CD14-positive monocyte (primary cell): ENCODE results near the gene CATSPERE. TPM values are rescaled to one million over a fixed set of nuclear protein-coding genes. Genes with fewer than 3 reads are reported as not detected.

Source experiments
- DNase-seq, 3 donors: peaks; one replicate each; pipeline ENCODE4 v3.0.0-alpha.2; 2011 to 2022
- H2AFZ ChIP-seq: 2 replicates; pipeline ENCODE4 v1.6.0; 2012; ENCODE audit warnings: mild to moderate bottlenecking, low read depth, low read length, inconsistent platforms; ENCODE audit not compliant: insufficient read depth, poor library complexity, severe bottlenecking
- H3K27ac ChIP-seq, 2 donors: 1 replicate in 1 of 2; 2 replicates in 1 of 2; pipeline ENCODE4 v1.5.1; 2012 to 2013; ENCODE audit warnings: low read length in 2 of 2, control low read depth in 1 of 2, inconsistent platforms in 1 of 2, low read depth in 1 of 2, mild to moderate bottlenecking in 1 of 2
- H3K27me3 ChIP-seq, 2 donors: one replicate each; pipeline versions ENCODE4 v1.6.0 to v1.6.1; 2011 to 2013; ENCODE audit warnings: low read length in 2 of 2; ENCODE audit not compliant: control insufficient read depth in 2 of 2, insufficient read depth in 2 of 2
- H3K36me3 ChIP-seq, 2 donors: replicated peaks in 1 of 2; 1 replicate in 1 of 2; 2 replicates in 1 of 2; pipeline versions ENCODE4 v1.5.1 to v1.6.1; 2012 to 2013; ENCODE audit warnings: low read length in 2 of 2, control low read depth in 1 of 2, inconsistent platforms in 1 of 2, mild to moderate bottlenecking in 1 of 2; ENCODE audit not compliant: insufficient read depth in 2 of 2, control insufficient read depth in 1 of 2
- H3K4me1 ChIP-seq, 2 donors: 1 replicate in 1 of 2; 2 replicates in 1 of 2; pipeline versions ENCODE4 v1.5.1 to v1.6.1; 2012 to 2013; ENCODE audit warnings: low read length in 2 of 2, control low read depth in 1 of 2, inconsistent platforms in 1 of 2, mild to moderate bottlenecking in 1 of 2, moderate library complexity in 1 of 2; ENCODE audit not compliant: insufficient read depth in 2 of 2, control insufficient read depth in 1 of 2
- H3K4me2 ChIP-seq: replicated peaks from 2 replicates; pipeline ENCODE3; 2012; ENCODE audit warnings: low read length, moderate library complexity, mild to moderate bottlenecking; ENCODE audit not compliant: poor library complexity, severe bottlenecking; ENCODE audit errors: extremely low read depth
- H3K4me3 ChIP-seq, 3 experiments: fragments of 200-600 bp in 1 of 3; sonication (generic) in 1 of 3; replicated peaks in 1 of 3; 1 replicate in 2 of 3; 2 replicates in 1 of 3; pipeline ENCODE4 v1.5.1; 2011 to 2013; ENCODE audit warnings: low read length in 3 of 3, mild to moderate bottlenecking in 3 of 3, control low read depth in 2 of 3, low read depth in 2 of 3, inconsistent platforms in 1 of 3, moderate library complexity in 1 of 3
- H3K79me2 ChIP-seq: 2 replicates; pipeline ENCODE4 v1.6.0; 2012; ENCODE audit warnings: mild to moderate bottlenecking, control low read depth, inconsistent platforms, low read length, moderate library complexity; ENCODE audit not compliant: insufficient read depth
- H3K9ac ChIP-seq: 2 replicates; pipeline ENCODE4 v1.6.0; 2017; ENCODE audit warnings: low read length, mild to moderate bottlenecking; ENCODE audit not compliant: insufficient read depth, poor library complexity, severe bottlenecking
- H3K9me3 ChIP-seq, 2 donors: replicated peaks in 1 of 2; 1 replicate in 1 of 2; 2 replicates in 1 of 2; pipeline versions ENCODE4 v1.5.1 to v1.6.1; 2012 to 2013; ENCODE audit warnings: low read length in 2 of 2, control low read depth in 1 of 2; ENCODE audit not compliant: control insufficient read depth in 1 of 2, insufficient read depth in 1 of 2
- H4K20me1 ChIP-seq: 2 replicates; pipeline ENCODE4 v1.6.0; 2012; ENCODE audit warnings: mild to moderate bottlenecking, low read length, control low read depth, moderate library complexity; ENCODE audit not compliant: insufficient read depth
- H3K27ac Mint-ChIP-seq, 7 donors: one replicate each; pipeline ENCODE4 v1.8.0; 2020; ENCODE audit warnings: mild to moderate bottlenecking in 7 of 7, mixed read lengths in 7 of 7, moderate library complexity in 6 of 7, inconsistent platforms in 2 of 7
- H3K27me3 Mint-ChIP-seq, 3 donors: one replicate each; pipeline ENCODE4 v1.8.0; 2021 to 2022; ENCODE audit warnings: low read depth in 3 of 3, mild to moderate bottlenecking in 3 of 3, mixed read lengths in 3 of 3, moderate library complexity in 3 of 3, inconsistent platforms in 1 of 3
- H3K36me3 Mint-ChIP-seq, 2 donors: one replicate each; pipeline ENCODE4 v1.8.0; 2020; ENCODE audit warnings: mixed read lengths in 2 of 2, inconsistent platforms in 1 of 2, mild to moderate bottlenecking in 1 of 2
- H3K4me1 Mint-ChIP-seq: one replicate; pipeline ENCODE4 v1.8.0; 2020; ENCODE audit warnings: mild to moderate bottlenecking, mixed read lengths
- H3K4me3 Mint-ChIP-seq, 2 donors: one replicate each; pipeline ENCODE4 v1.8.0; 2020; ENCODE audit warnings: mild to moderate bottlenecking in 2 of 2, mixed read lengths in 2 of 2, moderate library complexity in 1 of 2
- H3K9me3 Mint-ChIP-seq, 7 donors: one replicate each; pipeline ENCODE4 v1.8.0; 2020 to 2022; ENCODE audit warnings: mixed read lengths in 7 of 7, mild to moderate bottlenecking in 6 of 7, moderate library complexity in 6 of 7, inconsistent platforms in 2 of 7
- WGBS: methylation state at CpG from one replicate; pipeline ENCODE4 v1.1.5; 2013; ENCODE audit warnings: missing lambda C conversion rate; ENCODE audit not compliant: insufficient coverage; 5-methylcytosine and 5-hydroxymethylcytosine counted together
- intact Hi-C, 2 donors: fragments of 100-400 bp; cut with micrococcal nuclease; formaldehyde crosslinking; loops; one replicate each; pipeline versions ENCODE4 v1.15.0 to v1.15.1; 2023
- polyA plus RNA-seq, 3 donors: library from polyadenylated mRNA; depleted of rRNA in 1 of 3; unstranded in 2 of 3; stranded (reverse) in 1 of 3; fragments of 300-500 nt in 2 of 3; fragments of >200 nt in 1 of 3; fragmentation: Illumina TruSeq in 2 of 3; gene quantifications; 1 replicate in 2 of 3; 2 replicates in 1 of 3; pipeline ENCODE4 v1.2.3, GENCODE V29; 2012 to 2021
- TF ChIP-seq, protein P1 (sequence below): fragments of 200-600 bp; IDR thresholded peaks from one replicate; pipeline ENCODE4 v1.8.0; 2022; ENCODE audit warnings: antibody characterized with exemption, mild to moderate bottlenecking

The CATSPERE gene
- polyA plus RNA-seq, 3 donors = 0.63 TPM; not detected in 2

- intact Hi-C loops = no loop called here
- peaks cover 8 to 9% of the 10 kb centered on the region in 2 donors for H3K4me1 ChIP-seq
- no peaks in the 10 kb centered on the region for H3K9me3 Mint-ChIP-seq
- H3K36me3 ChIP-seq = peaks cover 61 to 65% of the 10 kb centered on the region in 2 donors
- no peak for DNase-seq
- no peak overlapping the region for H2AFZ ChIP-seq
- H3K36me3 Mint-ChIP-seq = peaks cover 39 to 65% of the 10 kb centered on the region in 2 donors
- no peaks in the 10 kb centered on the region for H3K27me3 ChIP-seq
- no peak overlapping the region for H3K4me2 ChIP-seq
- peaks cover 51% of the 10 kb centered on the region for H4K20me1 ChIP-seq
- WGBS = 100% methylated on average over 1 of the region's 6 CpGs
- TF ChIP-seq, protein P1, sequence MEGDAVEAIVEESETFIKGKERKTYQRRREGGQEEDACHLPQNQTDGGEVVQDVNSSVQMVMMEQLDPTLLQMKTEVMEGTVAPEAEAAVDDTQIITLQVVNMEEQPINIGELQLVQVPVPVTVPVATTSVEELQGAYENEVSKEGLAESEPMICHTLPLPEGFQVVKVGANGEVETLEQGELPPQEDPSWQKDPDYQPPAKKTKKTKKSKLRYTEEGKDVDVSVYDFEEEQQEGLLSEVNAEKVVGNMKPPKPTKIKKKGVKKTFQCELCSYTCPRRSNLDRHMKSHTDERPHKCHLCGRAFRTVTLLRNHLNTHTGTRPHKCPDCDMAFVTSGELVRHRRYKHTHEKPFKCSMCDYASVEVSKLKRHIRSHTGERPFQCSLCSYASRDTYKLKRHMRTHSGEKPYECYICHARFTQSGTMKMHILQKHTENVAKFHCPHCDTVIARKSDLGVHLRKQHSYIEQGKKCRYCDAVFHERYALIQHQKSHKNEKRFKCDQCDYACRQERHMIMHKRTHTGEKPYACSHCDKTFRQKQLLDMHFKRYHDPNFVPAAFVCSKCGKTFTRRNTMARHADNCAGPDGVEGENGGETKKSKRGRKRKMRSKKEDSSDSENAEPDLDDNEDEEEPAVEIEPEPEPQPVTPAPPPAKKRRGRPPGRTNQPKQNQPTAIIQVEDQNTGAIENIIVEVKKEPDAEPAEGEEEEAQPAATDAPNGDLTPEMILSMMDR = no peak
- H3K27me3 Mint-ChIP-seq = no peaks in the 10 kb centered on the region
- H3K4me3 ChIP-seq = no peak overlapping the region
- peaks cover 12% of the 10 kb centered on the region for H3K4me1 Mint-ChIP-seq
- peaks cover 63% of the 10 kb centered on the region for H3K79me2 ChIP-seq
- no peak overlapping the region for H3K4me3 Mint-ChIP-seq
- no peak overlapping the region for H3K9ac ChIP-seq
- H3K27ac Mint-ChIP-seq = peak overlapping the region in 5 of 7 donors; percentile 2 to 90 (median 16)
- no peaks in the 10 kb centered on the region for H3K9me3 ChIP-seq
- peak overlapping the region in 1 of 2 donors; percentile 65 for H3K27ac ChIP-seq
Observed at GRCh38 chr1:244435562-244436205, 25.4 kb upstream of the CATSPERE start.

DNA sequence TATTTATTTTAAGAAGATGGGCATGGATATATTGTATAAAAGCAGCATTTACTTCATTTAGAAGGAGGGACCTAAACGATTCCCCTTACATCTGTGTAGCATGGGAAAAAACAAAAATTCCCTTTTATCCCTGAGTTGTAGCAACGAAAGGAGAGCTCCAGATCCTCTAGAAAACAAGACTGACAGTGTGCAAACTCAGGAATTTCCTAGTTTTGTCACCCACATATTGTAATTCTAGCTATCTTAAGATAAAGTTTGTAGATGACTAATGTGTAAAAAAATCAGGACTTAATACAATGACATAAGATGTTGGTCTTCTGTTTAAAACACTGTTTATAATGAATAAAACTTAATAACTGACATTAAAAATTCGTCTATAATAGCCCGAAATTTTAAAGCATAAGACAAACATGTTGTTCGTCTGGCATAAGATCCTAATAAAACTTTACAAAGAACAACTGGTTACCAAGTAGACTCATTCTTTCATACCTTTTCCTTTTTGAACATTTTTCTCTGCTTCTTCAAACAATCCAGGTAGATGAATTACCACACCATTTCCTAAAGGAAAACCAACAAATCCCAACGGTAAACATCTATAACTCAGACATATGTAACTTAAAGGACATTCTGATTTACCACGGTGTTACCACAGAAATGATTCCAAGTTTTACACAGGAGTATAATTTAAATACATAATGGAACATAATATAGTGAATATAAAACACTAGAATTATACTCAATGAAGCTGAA, 24.6 kb upstream of the CATSPERE start:
- Mint-ChIP-seq H3K4me1 (peaks cover 12% of the 10 kb centered on the region), H3K9me3 (no peaks in the 10 kb centered on the region), H3K36me3 (peaks cover 36 to 61% of the 10 kb centered on the region in 2 donors), H3K4me3 (no peak overlapping the region), H3K27ac (no peak overlapping the region), H3K27me3 (no peaks in the 10 kb centered on the region)
- Histone ChIP-seq H4K20me1 (peaks cover 60% of the 10 kb centered on the region), H3K27ac (peak overlapping the region in 1 of 2 donors; percentile 65), H3K4me1 (peaks cover 8 to 9% of the 10 kb centered on the region in 2 donors), H3K79me2 (peaks cover 72% of the 10 kb centered on the region), H3K27me3 (no peaks in the 10 kb centered on the region), H3K36me3 (peaks cover 54 to 57% of the 10 kb centered on the region in 2 donors), H3K9ac (no peak overlapping the region), H3K4me3 (no peak overlapping the region), H3K4me2 (no peak overlapping the region), H3K9me3 (no peaks in the 10 kb centered on the region), H2AFZ (no peak overlapping the region)
- WGBS = 100% methylated on average over 2 of the region's 7 CpGs
- DNase-seq = no peak
- TF ChIP-seq, protein P1 = no peak
- intact Hi-C loops = no loop called here
